GM10266 (cell line): ENCODE data around the gene TP53AIP1.

Experiments
- DNase-seq: peaks from one replicate; pipeline ENCODE4 v3.0.0; 2012; ENCODE audit errors: extremely low spot score
- CTCF ChIP-seq: IDR thresholded peaks from 2 replicates; pipeline ENCODE4 v1.5.1; 2012; ENCODE audit warnings: mild to moderate bottlenecking, low read depth; ENCODE audit not compliant: control insufficient read depth, insufficient read depth; ENCODE audit errors: missing control alignments

TP53AIP1 gene

GRCh38 chr11:128919216-128919615 is 23.5 kb downstream of the TP53AIP1 start:
- no peak for DNase-seq
- TF ChIP-seq CTCF: no peak

GRCh38 chr11:128917144-128917724 is 25.4 kb downstream of the TP53AIP1 start:
- DNase-seq: no peak
- TF ChIP-seq CTCF: no peak

GRCh38 chr11:128916681-128917080 is 26.0 kb downstream of the TP53AIP1 start:
- no peak for TF ChIP-seq CTCF
- no peak for DNase-seq

GRCh38 chr11:128916037-128916572 is 26.6 kb downstream of the TP53AIP1 start:
- DNase-seq: no peak
- TF ChIP-seq CTCF: no peak

- DNase-seq: no peak
- no peak for TF ChIP-seq CTCF
These were observed 27.5 kb downstream of the TP53AIP1 start for GRCh38 chr11:128915149-128915521.

- no peak for TF ChIP-seq CTCF
- no peak for DNase-seq
These were observed 28.2 kb downstream of the TP53AIP1 start for GRCh38 chr11:128914216-128915148.

GRCh38 chr11:128913806-128914205 is 28.9 kb downstream of the TP53AIP1 start:
- DNase-seq: no peak
- TF ChIP-seq CTCF: no peak
